HG03460 (cell line): ENCODE measurements around the gene CD151.

Experiments used
- ATAC-seq: cut with Tn5 transposase; IDR thresholded peaks from one replicate; pipeline ENCODE4 v1.9.1; 2021; ENCODE audit not compliant: unreplicated experiment

CD151 gene

GRCh38 chr11:869399-870126 is 36.8 kb downstream of the CD151 start:
- no peak for ATAC-seq

DNA sequence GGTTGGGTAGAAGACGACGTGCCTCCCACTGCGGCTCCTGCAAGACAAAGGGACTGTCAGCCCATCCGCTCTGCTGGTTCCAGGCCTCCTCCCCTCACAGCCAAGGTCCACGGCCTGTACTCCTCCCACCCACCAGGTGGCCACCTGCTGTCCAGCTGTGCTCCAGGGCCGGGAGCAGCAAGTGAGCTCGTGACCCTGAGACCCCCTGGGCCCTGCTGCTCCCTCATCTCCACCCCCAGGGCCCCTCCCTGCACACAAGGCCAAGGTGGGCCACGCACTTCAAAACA is 37.3 kb downstream of the CD151 start:
- ATAC-seq = no peak

GRCh38 chr11:870418-870817 is 37.7 kb downstream of the CD151 start:
- ATAC-seq = no peak

DNA sequence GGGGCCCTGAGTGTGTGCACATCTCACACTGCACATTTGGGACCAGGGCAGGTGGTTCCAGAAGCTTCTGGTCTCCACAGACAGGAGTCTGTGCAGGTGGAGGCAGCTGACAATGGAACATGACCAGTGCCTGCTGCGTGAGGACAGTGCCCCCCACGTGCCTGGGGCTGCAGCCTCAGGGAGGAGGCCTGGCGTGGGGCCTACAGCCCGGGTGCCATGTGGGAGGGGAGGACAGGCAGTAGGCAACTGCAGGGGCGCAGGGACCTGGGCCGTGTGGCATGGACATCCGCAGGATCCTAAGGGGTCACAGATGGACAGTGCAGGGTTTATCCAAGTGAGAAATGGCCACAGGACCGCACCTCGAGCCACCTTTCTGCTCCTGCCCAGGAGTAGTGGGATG is 38.7 kb downstream of the CD151 start:
- no peak for ATAC-seq

GRCh38 chr11:872799-873198 is 40.0 kb downstream of the CD151 start:
- ATAC-seq = no peak

GRCh38 chr11:873706-874105 is 41.0 kb downstream of the CD151 start:
- no peak for ATAC-seq

DNA sequence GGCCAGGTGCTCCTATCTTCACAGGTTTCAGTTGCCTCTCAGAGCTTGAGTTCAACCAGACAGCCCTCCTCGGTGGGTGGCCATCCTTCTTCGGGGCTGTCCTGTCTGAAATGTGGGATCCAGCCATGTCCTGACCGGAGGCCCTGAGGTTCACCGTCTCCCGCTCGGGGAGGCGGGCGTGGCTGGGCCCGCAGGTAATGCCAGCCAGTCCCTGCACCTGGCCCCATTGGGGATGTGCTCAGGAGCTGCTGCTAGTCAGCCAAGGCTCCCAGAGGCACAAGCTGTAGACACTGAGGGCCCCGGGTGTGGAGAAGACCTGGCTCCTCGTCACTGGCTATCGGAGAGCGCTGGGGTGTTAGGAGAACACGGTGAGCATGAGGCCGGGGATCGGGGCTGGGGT is 42.5 kb downstream of the CD151 start:
- no peak for ATAC-seq

DNA sequence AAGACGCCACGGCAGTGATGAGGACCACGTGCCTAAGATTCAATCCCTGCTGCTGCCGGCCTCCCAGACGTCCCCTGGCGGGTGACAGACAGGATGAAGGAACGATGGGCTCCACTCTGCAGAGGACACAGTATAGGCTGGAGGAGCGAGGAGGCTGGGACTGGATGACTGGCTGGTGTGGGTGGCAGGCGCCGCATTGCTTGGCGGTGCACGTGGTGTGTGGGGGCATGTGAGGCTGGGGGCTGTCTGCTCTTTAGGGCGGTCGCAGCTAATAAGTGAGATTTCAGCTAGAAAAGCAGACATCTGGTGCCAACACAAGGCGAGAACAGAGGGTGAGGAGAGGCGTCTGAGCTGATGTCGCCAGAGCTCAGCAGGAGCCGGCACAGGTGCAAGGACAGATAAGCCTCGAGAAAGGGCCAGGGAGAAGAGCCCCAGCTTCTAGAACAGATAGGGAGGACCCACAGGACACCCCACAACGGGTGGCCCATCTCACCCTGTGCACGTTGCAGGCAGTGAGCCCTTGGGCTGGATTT is 43.1 kb downstream of the CD151 start:
- no peak for ATAC-seq

DNA sequence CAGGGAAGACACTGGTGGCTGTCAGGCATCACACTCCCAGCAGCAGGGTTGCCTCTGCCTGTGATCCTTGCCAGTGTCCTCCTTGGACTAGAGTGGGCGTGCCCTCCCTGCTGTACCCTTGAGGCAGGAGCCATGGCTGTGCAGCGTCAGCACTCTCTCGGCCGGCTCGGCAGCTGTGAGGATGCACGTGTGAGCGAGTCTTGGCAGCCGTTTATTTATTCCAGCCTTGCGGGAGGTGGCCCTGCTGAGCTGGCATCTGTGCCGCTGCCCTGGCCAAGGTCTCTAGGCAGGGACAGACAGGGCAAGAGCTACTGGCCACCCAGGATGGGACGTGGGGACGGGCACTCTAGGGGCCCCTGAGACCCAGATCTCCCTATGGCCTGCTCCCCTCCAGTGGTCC is 43.8 kb downstream of the CD151 start:
- ATAC-seq = no peak

GRCh38 chr11:877565-877964 is 44.8 kb downstream of the CD151 start:
- ATAC-seq = no peak

DNA sequence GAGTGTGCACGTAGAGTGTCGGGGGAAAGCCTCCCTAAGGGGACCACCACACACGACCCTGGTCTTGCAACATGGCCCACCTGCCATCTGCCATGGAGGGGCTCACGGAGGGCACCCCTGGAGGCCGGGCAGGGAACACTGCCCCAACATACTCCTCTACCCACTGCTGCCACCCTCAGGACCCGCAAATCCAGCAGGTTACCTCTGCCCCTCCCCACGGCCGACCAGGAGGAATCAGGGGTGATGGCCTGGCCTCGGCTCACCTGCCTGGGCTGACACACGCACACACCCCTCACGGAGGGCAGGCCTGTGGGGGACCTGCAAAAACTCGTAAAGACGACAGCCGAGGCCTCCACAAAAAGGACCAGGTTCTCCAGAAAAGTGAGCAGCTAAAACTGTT is 47.7 kb downstream of the CD151 start:
- ATAC-seq = no peak

DNA sequence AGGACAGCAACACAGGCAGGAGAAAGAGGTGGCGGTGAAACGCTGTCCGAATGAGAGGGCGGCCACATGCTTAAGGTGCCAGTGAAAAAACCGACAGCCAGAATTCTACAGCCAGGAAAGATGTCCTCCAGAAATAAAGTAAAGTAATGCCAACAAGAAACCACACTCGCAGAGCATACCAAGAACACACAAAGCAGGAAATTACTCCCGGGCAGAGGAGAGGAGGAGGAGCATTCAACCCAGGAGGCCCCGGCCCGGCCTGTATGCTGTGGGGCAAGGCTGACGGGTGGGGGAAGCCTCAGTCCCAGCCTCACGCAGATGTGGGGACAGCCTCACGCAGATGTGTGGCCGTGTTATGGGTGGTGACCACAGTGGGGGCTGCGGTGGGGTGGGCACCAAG is 49.8 kb downstream of the CD151 start:
- ATAC-seq = no peak

- ATAC-seq = no peak
Observed at GRCh38 chr11:883527-883926, 50.8 kb downstream of the CD151 start.

- ATAC-seq = no peak
Observed at GRCh38 chr11:884578-885070, 51.9 kb downstream of the CD151 start.

- no peak for ATAC-seq
Observed at GRCh38 chr11:886568-886967, 53.8 kb downstream of the CD151 start.

DNA sequence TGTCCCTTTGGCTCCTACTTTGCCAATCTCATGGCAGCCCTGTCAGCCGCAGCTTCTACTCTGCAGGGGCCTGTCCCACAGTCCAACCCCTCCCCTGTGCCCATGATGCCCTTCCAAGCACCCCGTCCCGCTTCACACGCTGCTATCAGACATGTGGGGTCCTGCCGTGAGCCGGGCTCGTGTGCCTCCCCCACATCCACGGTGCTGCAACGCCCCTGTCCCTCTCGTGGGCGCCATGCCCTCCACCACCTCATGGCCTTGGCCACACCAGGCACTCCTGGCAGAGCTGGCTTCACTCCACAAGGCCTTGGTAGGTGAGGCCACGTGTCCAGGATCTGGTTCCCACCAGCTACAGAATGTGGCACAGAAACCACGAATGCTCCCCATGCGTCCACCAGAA is 54.8 kb downstream of the CD151 start:
- ATAC-seq = no peak
